Fibroblast of villous mesenchyme (primary cell): ENCODE results near the gene PNPLA5. TPM values are rescaled to one million over a fixed set of nuclear protein-coding genes. Genes with fewer than 3 reads are reported as not detected.

Experiments used
- DNase-seq: peaks from one replicate; pipeline ENCODE4 v3.0.0-alpha.2; 2010; ENCODE audit warnings: low read depth
- H3K4me3 ChIP-seq: 2 replicates; pipeline ENCODE4 v1.5.1; 2011; ENCODE audit warnings: low read depth, mild to moderate bottlenecking, low read length
- CTCF ChIP-seq: IDR thresholded peaks from 2 replicates; pipeline ENCODE4 v1.5.1; 2012; ENCODE audit warnings: low read depth, mild to moderate bottlenecking, low read length; ENCODE audit not compliant: insufficient read depth
- total RNA-seq: library from RNA; depleted of rRNA; stranded (reverse); fragments of >200 nt; gene quantifications from 2 replicates; pipeline ENCODE4 v1.2.3, GENCODE V29; 2012

The PNPLA5 gene
- total RNA-seq, 1 donor, result not detected

GRCh38 chr22:43858156-43858895 lies 33.5 kb downstream of the PNPLA5 start:
- TF ChIP-seq CTCF, result no peak
- no peak for DNase-seq
- no peak overlapping the region for H3K4me3 ChIP-seq

- no peak overlapping the region for H3K4me3 ChIP-seq
- no peak for DNase-seq
- no peak for TF ChIP-seq CTCF
Observed at GRCh38 chr22:43857367-43857766, 34.4 kb downstream of the PNPLA5 start.

- DNase-seq, result no peak
- H3K4me3 ChIP-seq, result no peak overlapping the region
- no peak for TF ChIP-seq CTCF
Observed at GRCh38 chr22:43855431-43855830, 36.4 kb downstream of the PNPLA5 start.

GRCh38 chr22:43854786-43855271 lies 37.0 kb downstream of the PNPLA5 start:
- H3K4me3 ChIP-seq, result no peak overlapping the region
- DNase-seq, result no peak
- TF ChIP-seq CTCF, result no peak

GRCh38 chr22:43854121-43854785 lies 37.6 kb downstream of the PNPLA5 start:
- DNase-seq, result no peak
- no peak for TF ChIP-seq CTCF
- no peak overlapping the region for H3K4me3 ChIP-seq

- H3K4me3 ChIP-seq, result no peak overlapping the region
- no peak for DNase-seq
- TF ChIP-seq CTCF, result no peak
Observed at GRCh38 chr22:43853328-43853931, 38.4 kb downstream of the PNPLA5 start.
